ENCODE results near the gene ODAD4.

Gene ODAD4

DNA sequence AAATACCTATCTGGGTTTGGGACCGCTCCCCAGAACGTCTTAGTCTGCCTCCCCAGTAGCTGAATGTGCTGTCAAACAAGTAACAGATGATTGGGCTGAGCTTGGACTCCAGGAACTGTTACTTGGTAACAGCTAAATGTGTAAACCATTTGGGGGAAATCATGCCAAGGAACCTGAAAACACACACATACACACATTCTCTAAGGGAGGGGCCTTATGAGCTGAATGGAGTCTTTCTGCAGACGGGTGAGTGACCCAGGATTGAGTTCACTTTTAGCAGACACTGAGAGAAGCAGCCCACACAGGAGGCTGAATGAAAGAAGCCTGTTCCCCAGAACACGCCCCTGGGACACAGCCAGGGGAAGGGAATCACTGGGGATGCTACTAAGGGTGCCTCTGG, 13.2 kb upstream of the ODAD4 start:
- in situ Hi-C loops (cut with MboI; ENCODE audit: low pct_unique_long_range_greater_than_20kb, low sequenced_read_pairs, unreplicated experiment), result no loop called here
- DNase-seq (ENCODE audit: low spot score), result no peak
- TF ChIP-seq CTCF (IDR thresholded peaks at IDR 0.05; ENCODE audit: extremely low read depth, insufficient read depth, missing control alignments), result no peak

GRCh38 chr17:41917679-41918313, 12.6 kb upstream of the ODAD4 start:
- in situ Hi-C loops (cut with MboI; ENCODE audit: low pct_unique_long_range_greater_than_20kb, low sequenced_read_pairs, unreplicated experiment), result no loop called here
- no peak for DNase-seq (ENCODE audit: low spot score)
- TF ChIP-seq CTCF (IDR thresholded peaks at IDR 0.05; ENCODE audit: extremely low read depth, insufficient read depth, missing control alignments), result no peak

- DNase-seq (ENCODE audit: low spot score), result peak; percentile 100
- no peak for TF ChIP-seq CTCF (IDR thresholded peaks at IDR 0.05; ENCODE audit: extremely low read depth, insufficient read depth, missing control alignments)
- in situ Hi-C loops (cut with MboI; ENCODE audit: low pct_unique_long_range_greater_than_20kb, low sequenced_read_pairs, unreplicated experiment), result no loop called here
These were observed 11.9 kb upstream of the ODAD4 start, which contains the start of gene ACLY for GRCh38 chr17:41918314-41919164. TSS of gene ACLY (minus strand) at chr17:41918951. CDS start at chr17:41913873, 5,078 bp downstream.

DNA sequence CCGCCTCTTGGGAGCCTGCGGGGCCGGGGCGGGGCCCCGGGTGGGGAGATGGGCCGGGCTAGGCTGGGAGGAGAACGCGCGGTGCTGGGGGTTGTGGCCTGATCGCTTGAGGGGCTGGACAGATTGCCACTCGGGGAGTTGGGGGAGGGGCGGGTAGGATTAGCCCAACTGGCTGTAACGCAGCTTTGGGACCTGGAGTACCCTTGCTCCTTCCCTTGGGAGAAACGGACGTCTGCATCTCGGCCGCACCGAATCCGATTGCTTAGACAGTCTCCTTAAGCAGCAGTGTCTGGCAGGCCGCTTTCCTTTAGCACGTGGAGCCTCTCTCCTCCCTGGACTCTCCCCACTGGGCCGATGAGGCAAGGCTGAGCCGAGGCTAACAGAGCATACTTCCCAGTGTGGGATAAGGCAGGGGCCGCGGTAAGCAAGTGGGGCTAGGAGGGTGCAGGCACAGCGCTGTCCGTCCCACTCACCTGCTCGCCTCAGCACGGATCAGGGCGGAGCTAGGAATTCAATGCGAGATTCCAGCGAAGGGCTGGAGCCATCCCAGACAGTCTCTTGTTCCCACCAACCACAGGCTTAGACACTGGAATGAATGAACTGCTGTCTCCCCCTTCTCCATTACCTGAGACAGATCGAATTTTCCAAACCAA, 11.1 kb upstream of the ODAD4 start:
- no peak for TF ChIP-seq CTCF (IDR thresholded peaks at IDR 0.05; ENCODE audit: extremely low read depth, insufficient read depth, missing control alignments)
- in situ Hi-C loops (cut with MboI; ENCODE audit: low pct_unique_long_range_greater_than_20kb, low sequenced_read_pairs, unreplicated experiment), result no loop called here
- no peak for DNase-seq (ENCODE audit: low spot score)

DNA sequence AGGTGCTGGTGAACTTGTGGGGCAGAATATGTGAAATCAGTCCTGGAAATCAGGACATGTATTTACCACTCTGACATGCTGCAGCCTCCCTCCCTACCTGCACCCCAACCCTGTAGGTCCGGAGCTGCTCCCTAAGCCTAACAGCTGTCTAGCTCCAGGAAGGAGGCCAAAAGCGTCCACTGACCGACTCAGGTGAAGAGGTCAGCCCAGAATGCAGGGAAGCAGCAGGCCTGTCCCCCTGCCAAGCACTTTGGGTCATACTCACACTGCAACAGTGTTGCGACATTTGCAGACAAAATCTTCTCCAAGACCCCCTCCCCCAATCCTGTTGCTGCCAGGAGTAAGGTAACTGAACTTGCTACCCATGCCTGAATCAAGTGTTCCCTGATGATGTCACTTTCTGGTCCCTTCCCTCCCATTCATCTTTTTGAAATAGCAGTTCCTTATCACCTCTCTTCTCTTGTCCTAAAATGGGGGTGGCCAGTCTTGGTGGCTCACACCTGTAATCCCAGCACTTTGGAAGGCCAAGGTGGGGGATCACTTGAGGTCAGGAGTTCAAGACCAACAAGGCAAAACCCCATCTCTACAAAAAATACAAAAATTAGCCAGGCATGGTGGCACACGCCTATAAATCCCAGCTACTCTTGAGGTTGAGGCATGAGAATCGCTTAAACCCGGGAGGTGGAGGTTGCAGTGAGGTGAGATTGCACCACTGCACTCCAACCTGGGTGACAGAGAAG, 10.4 kb upstream of the ODAD4 start:
- no peak for DNase-seq (ENCODE audit: low spot score)
- no peak for TF ChIP-seq CTCF (IDR thresholded peaks at IDR 0.05; ENCODE audit: extremely low read depth, insufficient read depth, missing control alignments)
- in situ Hi-C loops (cut with MboI; ENCODE audit: low pct_unique_long_range_greater_than_20kb, low sequenced_read_pairs, unreplicated experiment), result no loop called here

DNA sequence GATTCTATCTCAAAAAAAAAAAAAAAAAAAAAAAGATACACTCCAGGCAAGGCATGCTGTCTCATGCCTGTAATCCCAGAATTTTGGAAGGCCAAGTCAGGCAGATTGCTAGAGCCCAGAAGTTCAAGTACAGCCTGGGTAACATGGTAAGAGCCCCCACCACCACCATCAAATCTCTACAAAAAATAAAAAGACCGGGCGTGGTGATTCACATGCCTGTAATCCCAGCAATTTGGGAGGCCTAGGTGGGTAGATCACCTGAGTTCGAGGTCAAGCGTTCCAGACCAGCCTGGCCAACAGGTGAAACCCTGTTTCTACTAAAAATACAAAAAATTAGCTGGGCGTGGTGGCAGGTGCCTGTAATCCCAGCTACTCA, 9.8 kb upstream of the ODAD4 start:
- no peak for DNase-seq (ENCODE audit: low spot score)
- in situ Hi-C loops (cut with MboI; ENCODE audit: low pct_unique_long_range_greater_than_20kb, low sequenced_read_pairs, unreplicated experiment), result no loop called here
- no peak for TF ChIP-seq CTCF (IDR thresholded peaks at IDR 0.05; ENCODE audit: extremely low read depth, insufficient read depth, missing control alignments)

Measured in GM13977 (cell line).